HCT116 (cell line): Measurements from ENCODE around the gene RFPL3. TPM values are rescaled to one million over a fixed set of nuclear protein-coding genes. Genes with fewer than 3 reads are reported as not detected.

ENCODE experiments used
- ATAC-seq: fragments of 200-7000 bp; cut with Tn5 transposase; 2 replicates; pipeline ENCODE4 v1.9.1; 2020; ENCODE audit warnings: mild to moderate bottlenecking, moderate library complexity
- BruUV-seq: library from RNA; stranded (reverse); fragments of 400-500 nt; replicated peaks from 2 replicates; lab custom pipeline; 2021; lab: Mats Ljungman, UMichigan
- CTCF ChIA-PET: fragments of 300-600 bp; sonication (Branson Sonifier 250); formaldehyde crosslinking; loops from one replicate; lab custom pipeline; 2021; ENCODE audit warnings: antibody characterized with exemption; lab: Charles Lee
- POLR2A ChIA-PET: fragments of 300-600, 350-600 bp; sonication (Branson Sonifier 250); formaldehyde crosslinking; loops from one replicate; lab custom pipeline; 2021; ENCODE audit warnings: antibody characterized with exemption; lab: Charles Lee
- RAD21 ChIA-PET, 2 experiments: fragments of 300-600 bp; sonication (Branson Sonifier 250); formaldehyde crosslinking; loops; one replicate each; lab custom pipeline; 2023; ENCODE audit warnings: low total read pairs in 2 of 2; ENCODE audit not compliant: uncharacterized antibody in 2 of 2, unreplicated experiment in 2 of 2, low non-redundant PET in 1 of 2; lab: Charles Lee
- DNase-seq: peaks from one replicate; pipeline ENCODE4 v3.0.0-alpha.2; 2010; ENCODE audit warnings: low read depth, low spot score
- H2AFZ ChIP-seq: fragments of 200-600 bp; shearing (Covaris generic), sonication (generic); 2 replicates; pipeline ENCODE4 v1.6.1; 2017; ENCODE audit warnings: low read depth, mixed run types, mixed read lengths, antibody characterized with exemption, low read length; ENCODE audit not compliant: poor library complexity, severe bottlenecking
- H3K27ac ChIP-seq: 2 replicates; pipeline ENCODE4 v1.5.1; 2012; ENCODE audit warnings: low read depth, low read length
- H3K27me3 ChIP-seq: fragments of 200-600 bp; sonication (generic); 2 replicates; pipeline ENCODE4 v1.6.1; 2016; ENCODE audit warnings: mixed run types, low read length, mixed read lengths; ENCODE audit not compliant: insufficient read depth
- H3K36me3 ChIP-seq, 2 experiments: fragments of 200-500 bp in 1 of 2; fragments of 200-600 bp in 1 of 2; sonication (Bioruptor generic) in 1 of 2; sonication (generic) in 1 of 2; 2 replicates each; pipeline versions ENCODE4 v1.5.1 to v1.6.1; 2014 to 2016; ENCODE audit warnings: low read length in 2 of 2, inconsistent platforms in 1 of 2, mixed read lengths in 1 of 2, mixed run types in 1 of 2; ENCODE audit not compliant: insufficient read depth in 2 of 2, control insufficient read depth in 1 of 2
- H3K4me1 ChIP-seq, 2 experiments: fragments of 200-600 bp in 1 of 2; sonication (generic) in 1 of 2; 2 replicates each; pipeline versions ENCODE4 v1.5.1 to v1.6.1; 2012 to 2017; ENCODE audit warnings: low read length in 2 of 2, inconsistent platforms in 1 of 2, mild to moderate bottlenecking in 1 of 2, mixed read lengths in 1 of 2, mixed run types in 1 of 2, moderate library complexity in 1 of 2; ENCODE audit not compliant: insufficient read depth in 2 of 2, control insufficient read depth in 1 of 2
- H3K4me2 ChIP-seq: fragments of 200-600 bp; sonication (generic); 2 replicates; pipeline ENCODE4 v1.6.1; 2017; ENCODE audit warnings: mixed run types, low read length, mixed read lengths
- H3K4me3 ChIP-seq, 2 experiments: fragments of 200-600 bp in 1 of 2; sonication (generic) in 1 of 2; replicated peaks in 1 of 2; 2 replicates each; pipeline ENCODE4 v1.5.1; 2011 to 2016; ENCODE audit warnings: low read length in 2 of 2, control low read depth in 1 of 2, low read depth in 1 of 2, mild to moderate bottlenecking in 1 of 2, mixed read lengths in 1 of 2, mixed run types in 1 of 2
- H3K79me2 ChIP-seq: fragments of 200-600 bp; sonication (generic); 2 replicates; pipeline ENCODE4 v1.6.1; 2017; ENCODE audit warnings: mild to moderate bottlenecking, mixed run types, low read length, moderate library complexity, mixed read lengths; ENCODE audit not compliant: insufficient read depth
- H3K9ac ChIP-seq: fragments of 200-600 bp; sonication (generic); 2 replicates; pipeline ENCODE4 v1.6.1; 2016; ENCODE audit warnings: low read length, mixed read lengths
- H3K9me2 ChIP-seq: fragments of 200-600 bp; sonication (generic), shearing (Covaris generic); 2 replicates; pipeline ENCODE4 v1.6.1; 2017; ENCODE audit warnings: mixed run types, mild to moderate bottlenecking, moderate library complexity; ENCODE audit not compliant: insufficient read depth
- H3K9me3 ChIP-seq, 2 experiments: fragments of 200-500 bp in 1 of 2; fragments of 200-600 bp in 1 of 2; sonication (Bioruptor generic) in 1 of 2; sonication (generic) in 1 of 2; 2 replicates each; pipeline ENCODE4 v1.6.1; 2014 to 2017; ENCODE audit warnings: low read length in 2 of 2, mixed read lengths in 2 of 2, inconsistent platforms in 1 of 2, low read depth in 1 of 2, mild to moderate bottlenecking in 1 of 2, mixed run types in 1 of 2, moderate library complexity in 1 of 2; ENCODE audit not compliant: control insufficient read depth in 1 of 2, insufficient read depth in 1 of 2
- H4K20me1 ChIP-seq: fragments of 200-600 bp; sonication (generic), shearing (Covaris generic); 2 replicates; pipeline ENCODE4 v1.6.1; 2017; ENCODE audit warnings: mixed run types, mild to moderate bottlenecking, moderate library complexity; ENCODE audit not compliant: insufficient read depth
- EGR1 ChIP-seq: IDR thresholded peaks from 2 replicates; pipeline ENCODE4 v1.6.1; 2012; ENCODE audit warnings: low read depth
- ELF1 ChIP-seq: IDR thresholded peaks from 2 replicates; pipeline ENCODE4 v1.6.1; 2012; ENCODE audit warnings: low read depth, borderline replicate concordance
- EZH2 ChIP-seq: fragments of 200-600 bp; sonication (generic); IDR thresholded peaks from 2 replicates; pipeline ENCODE4 v1.6.1; 2017; ENCODE audit warnings: antibody characterized with exemption, mixed run types
- EZH2phosphoT487 ChIP-seq: fragments of 200-600 bp; IDR thresholded peaks from 2 replicates; pipeline ENCODE4 v1.6.1; 2018; ENCODE audit warnings: antibody characterized with exemption, borderline replicate concordance
- FOSL1 ChIP-seq: IDR thresholded peaks from 2 replicates; pipeline ENCODE4 v1.6.1; 2012; ENCODE audit warnings: low read depth
- POLR2AphosphoS5 ChIP-seq: IDR thresholded peaks from 2 replicates; pipeline ENCODE4 v1.6.1; 2011; ENCODE audit warnings: mild to moderate bottlenecking, low read depth, low read length, moderate library complexity
- RAD21 ChIP-seq: IDR thresholded peaks from 2 replicates; pipeline ENCODE4 v1.6.1; 2012; ENCODE audit warnings: low read depth, mild to moderate bottlenecking
- SRF ChIP-seq: IDR thresholded peaks from 2 replicates; pipeline ENCODE4 v1.6.1; 2012; ENCODE audit warnings: low read depth
- TCF7L2 ChIP-seq: IDR thresholded peaks from 2 replicates; pipeline ENCODE4 v1.7.0; 2011; ENCODE audit warnings: borderline replicate concordance, inconsistent platforms; ENCODE audit not compliant: insufficient read depth, insufficient read length; ENCODE audit errors: extremely low read depth
- YY1 ChIP-seq: IDR thresholded peaks from 2 replicates; pipeline ENCODE4 v1.6.1; 2011; ENCODE audit warnings: low read length, low read depth, moderate library complexity, mild to moderate bottlenecking; ENCODE audit not compliant: insufficient replicate concordance; ENCODE audit errors: extremely low read depth
- ZFX ChIP-seq: fragments of 450-650 bp; IDR thresholded peaks from 2 replicates; pipeline ENCODE4 v1.6.1; 2017
- ZNF274 ChIP-seq: fragments of 200-500 bp; sonication (Bioruptor generic); IDR thresholded peaks from 2 replicates; pipeline ENCODE4 v1.6.1; 2014; ENCODE audit warnings: mild to moderate bottlenecking, low read depth, low read length, inconsistent platforms
- intact Hi-C: fragments of 100-400 bp; cut with micrococcal nuclease; formaldehyde crosslinking; loops from 2 replicates; pipeline ENCODE4 v1.10.0; 2022
- total RNA-seq: library from RNA; stranded (reverse); gene quantifications from one replicate; pipeline ENCODE4 v1.2.1, GENCODE V29; 2021; ENCODE audit not compliant: unreplicated experiment
- TF ChIP-seq, protein P1 (sequence below): IDR thresholded peaks from 2 replicates; pipeline ENCODE4 v1.6.1; 2012
- TF ChIP-seq, protein P2 (sequence below), 3 experiments: fragments of 200-600 bp in 1 of 3; sonication (generic) in 1 of 3; IDR thresholded peaks in 2 of 3; conservative IDR thresholded peaks in 1 of 3; 2 replicates each; pipeline ENCODE4 v1.5.1; 2012 to 2017; ENCODE audit warnings: low read depth in 2 of 3, low read length in 2 of 3, antibody characterized with exemption in 1 of 3, borderline replicate concordance in 1 of 3, control low read depth in 1 of 3, mild to moderate bottlenecking in 1 of 3, mixed read lengths in 1 of 3, mixed run types in 1 of 3, moderate library complexity in 1 of 3; ENCODE audit not compliant: insufficient read depth in 1 of 3
- TF ChIP-seq, protein P3 (sequence below): IDR thresholded peaks from 2 replicates; pipeline ENCODE4 v1.6.1; 2012; ENCODE audit warnings: low read depth

The RFPL3 gene
- total RNA-seq, 1 experiment from 2014 or later: not detected

DNA sequence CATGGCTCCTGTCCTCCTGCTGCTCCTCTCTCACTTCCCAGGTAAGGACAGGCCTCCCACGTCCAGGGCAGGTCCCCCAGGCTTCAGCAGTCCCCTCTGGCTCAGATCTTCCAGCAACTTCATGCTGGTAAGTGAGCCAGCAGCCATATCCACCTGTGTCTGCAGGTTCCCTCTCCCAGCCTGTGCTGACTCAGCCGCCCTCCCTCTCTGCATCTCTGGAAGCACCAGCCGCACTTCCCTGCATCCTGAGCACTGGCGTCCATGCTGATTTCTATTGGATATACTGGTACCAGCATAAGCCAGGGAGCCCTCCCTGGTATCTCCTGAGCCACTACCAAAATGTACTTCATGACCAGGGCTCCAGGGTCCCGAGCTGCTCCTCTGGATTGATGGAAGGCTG, 19.0 kb downstream of the RFPL3 start:
- H3K4me2 ChIP-seq: no peak overlapping the region
- no peak overlapping the region for H3K4me3 ChIP-seq
- H3K4me1 ChIP-seq: no peaks in the 10 kb centered on the region; a peak in 1 of 4 replicates
- ATAC-seq: no peak
- DNase-seq: no peak
- H3K9ac ChIP-seq: no peak overlapping the region
- no peak overlapping the region for H3K27ac ChIP-seq
- POLR2A ChIA-PET: no interaction called here
- H4K20me1 ChIP-seq: no peaks in the 10 kb centered on the region
- no peak overlapping the region for H2AFZ ChIP-seq
- CTCF ChIA-PET: interaction anchor here (1.2 kb wide), 1 partner anchor 400 kb away, joined by 3 read pairs; no protein-coding TSS in a partner anchor
- no peaks in the 10 kb centered on the region for H3K27me3 ChIP-seq
- no peaks in the 10 kb centered on the region for H3K36me3 ChIP-seq
- no peaks in the 10 kb centered on the region for H3K9me3 ChIP-seq
- no peaks in the 10 kb centered on the region for H3K9me2 ChIP-seq
- TF ChIP-seq TCF7L2 (no peak), FOSL1 (no peak), YY1 (no peak), ELF1 (no peak), ZFX (no peak), SRF (no peak), ZNF274 (no peak), EZH2phosphoT487 (no peak), POLR2AphosphoS5 (no peak), EGR1 (no peak), RAD21 (no peak), EZH2 (no peak)
- TF ChIP-seq, protein P1, sequence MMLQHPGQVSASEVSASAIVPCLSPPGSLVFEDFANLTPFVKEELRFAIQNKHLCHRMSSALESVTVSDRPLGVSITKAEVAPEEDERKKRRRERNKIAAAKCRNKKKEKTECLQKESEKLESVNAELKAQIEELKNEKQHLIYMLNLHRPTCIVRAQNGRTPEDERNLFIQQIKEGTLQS: no peak
- TF ChIP-seq, protein P2, sequence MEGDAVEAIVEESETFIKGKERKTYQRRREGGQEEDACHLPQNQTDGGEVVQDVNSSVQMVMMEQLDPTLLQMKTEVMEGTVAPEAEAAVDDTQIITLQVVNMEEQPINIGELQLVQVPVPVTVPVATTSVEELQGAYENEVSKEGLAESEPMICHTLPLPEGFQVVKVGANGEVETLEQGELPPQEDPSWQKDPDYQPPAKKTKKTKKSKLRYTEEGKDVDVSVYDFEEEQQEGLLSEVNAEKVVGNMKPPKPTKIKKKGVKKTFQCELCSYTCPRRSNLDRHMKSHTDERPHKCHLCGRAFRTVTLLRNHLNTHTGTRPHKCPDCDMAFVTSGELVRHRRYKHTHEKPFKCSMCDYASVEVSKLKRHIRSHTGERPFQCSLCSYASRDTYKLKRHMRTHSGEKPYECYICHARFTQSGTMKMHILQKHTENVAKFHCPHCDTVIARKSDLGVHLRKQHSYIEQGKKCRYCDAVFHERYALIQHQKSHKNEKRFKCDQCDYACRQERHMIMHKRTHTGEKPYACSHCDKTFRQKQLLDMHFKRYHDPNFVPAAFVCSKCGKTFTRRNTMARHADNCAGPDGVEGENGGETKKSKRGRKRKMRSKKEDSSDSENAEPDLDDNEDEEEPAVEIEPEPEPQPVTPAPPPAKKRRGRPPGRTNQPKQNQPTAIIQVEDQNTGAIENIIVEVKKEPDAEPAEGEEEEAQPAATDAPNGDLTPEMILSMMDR (IDR thresholded peaks at IDR 0.05 in 2 of 3, conservative IDR thresholded peaks at IDR 0.05 in 1 of 3; ENCODE audit: borderline replicate concordance in 1 of 3, insufficient read depth in 1 of 3, low read depth in 2 of 3, low read length in 2 of 3): no peak
- TF ChIP-seq, protein P3, sequence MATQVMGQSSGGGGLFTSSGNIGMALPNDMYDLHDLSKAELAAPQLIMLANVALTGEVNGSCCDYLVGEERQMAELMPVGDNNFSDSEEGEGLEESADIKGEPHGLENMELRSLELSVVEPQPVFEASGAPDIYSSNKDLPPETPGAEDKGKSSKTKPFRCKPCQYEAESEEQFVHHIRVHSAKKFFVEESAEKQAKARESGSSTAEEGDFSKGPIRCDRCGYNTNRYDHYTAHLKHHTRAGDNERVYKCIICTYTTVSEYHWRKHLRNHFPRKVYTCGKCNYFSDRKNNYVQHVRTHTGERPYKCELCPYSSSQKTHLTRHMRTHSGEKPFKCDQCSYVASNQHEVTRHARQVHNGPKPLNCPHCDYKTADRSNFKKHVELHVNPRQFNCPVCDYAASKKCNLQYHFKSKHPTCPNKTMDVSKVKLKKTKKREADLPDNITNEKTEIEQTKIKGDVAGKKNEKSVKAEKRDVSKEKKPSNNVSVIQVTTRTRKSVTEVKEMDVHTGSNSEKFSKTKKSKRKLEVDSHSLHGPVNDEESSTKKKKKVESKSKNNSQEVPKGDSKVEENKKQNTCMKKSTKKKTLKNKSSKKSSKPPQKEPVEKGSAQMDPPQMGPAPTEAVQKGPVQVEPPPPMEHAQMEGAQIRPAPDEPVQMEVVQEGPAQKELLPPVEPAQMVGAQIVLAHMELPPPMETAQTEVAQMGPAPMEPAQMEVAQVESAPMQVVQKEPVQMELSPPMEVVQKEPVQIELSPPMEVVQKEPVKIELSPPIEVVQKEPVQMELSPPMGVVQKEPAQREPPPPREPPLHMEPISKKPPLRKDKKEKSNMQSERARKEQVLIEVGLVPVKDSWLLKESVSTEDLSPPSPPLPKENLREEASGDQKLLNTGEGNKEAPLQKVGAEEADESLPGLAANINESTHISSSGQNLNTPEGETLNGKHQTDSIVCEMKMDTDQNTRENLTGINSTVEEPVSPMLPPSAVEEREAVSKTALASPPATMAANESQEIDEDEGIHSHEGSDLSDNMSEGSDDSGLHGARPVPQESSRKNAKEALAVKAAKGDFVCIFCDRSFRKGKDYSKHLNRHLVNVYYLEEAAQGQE: no peak
- RAD21 ChIA-PET: no interaction called here
- no peaks in the 10 kb centered on the region for H3K79me2 ChIP-seq
- intact Hi-C loops: loop anchor here (10.0 kb wide), 1 partner anchor 172 kb away; the partner anchor contains the start of gene RFPL2
- BruUV-seq: no TSS peak
